GM19438 (cell line): ENCODE results near the gene LRIT3.

Experiments used
- ATAC-seq: cut with Tn5 transposase; IDR thresholded peaks from one replicate; pipeline ENCODE4 v1.9.1; 2021; ENCODE audit warnings: low read depth; ENCODE audit not compliant: unreplicated experiment

LRIT3 gene, protein sequence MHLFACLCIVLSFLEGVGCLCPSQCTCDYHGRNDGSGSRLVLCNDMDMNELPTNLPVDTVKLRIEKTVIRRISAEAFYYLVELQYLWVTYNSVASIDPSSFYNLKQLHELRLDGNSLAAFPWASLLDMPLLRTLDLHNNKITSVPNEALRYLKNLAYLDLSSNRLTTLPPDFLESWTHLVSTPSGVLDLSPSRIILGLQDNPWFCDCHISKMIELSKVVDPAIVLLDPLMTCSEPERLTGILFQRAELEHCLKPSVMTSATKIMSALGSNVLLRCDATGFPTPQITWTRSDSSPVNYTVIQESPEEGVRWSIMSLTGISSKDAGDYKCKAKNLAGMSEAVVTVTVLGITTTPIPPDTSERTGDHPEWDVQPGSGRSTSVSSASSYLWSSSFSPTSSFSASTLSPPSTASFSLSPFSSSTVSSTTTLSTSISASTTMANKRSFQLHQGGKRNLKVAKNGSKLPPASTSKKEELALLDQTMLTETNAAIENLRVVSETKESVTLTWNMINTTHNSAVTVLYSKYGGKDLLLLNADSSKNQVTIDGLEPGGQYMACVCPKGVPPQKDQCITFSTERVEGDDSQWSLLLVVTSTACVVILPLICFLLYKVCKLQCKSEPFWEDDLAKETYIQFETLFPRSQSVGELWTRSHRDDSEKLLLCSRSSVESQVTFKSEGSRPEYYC

DNA sequence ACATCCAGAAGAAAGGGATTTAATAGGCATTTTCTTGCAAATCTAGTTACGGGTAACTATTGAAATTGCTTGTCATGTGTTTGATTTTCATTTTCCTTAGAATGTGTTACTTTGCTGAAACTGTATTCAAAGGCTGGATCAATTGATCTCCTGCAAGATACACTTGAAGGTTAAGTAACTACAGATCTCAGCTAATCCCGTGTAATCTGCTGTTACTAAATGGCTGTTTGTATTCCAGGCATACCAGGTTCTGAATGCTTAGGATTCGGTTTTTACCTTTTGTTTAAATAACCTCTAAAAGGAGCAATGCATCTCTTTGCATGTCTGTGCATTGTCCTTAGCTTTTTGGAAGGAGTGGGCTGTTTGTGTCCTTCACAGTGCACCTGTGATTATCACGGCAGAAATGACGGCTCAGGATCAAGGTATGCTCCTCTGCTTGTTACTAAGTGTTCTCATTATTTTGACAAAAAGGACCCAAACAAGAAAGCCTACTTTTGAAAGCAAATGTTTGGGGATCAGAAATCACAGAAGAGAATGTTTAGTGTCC lies at the start of gene LRIT3:
Gene LRIT3 (plus strand): TSS at position 212 of the 547 bp plus-strand sequence. CDS start 95 bp downstream, at position 307.
- ATAC-seq: no peak

GRCh38 chr4:109798866-109799265 lies 49.0 kb upstream of the LRIT3 start:
- no peak for ATAC-seq

GRCh38 chr4:109801099-109801789 lies 46.7 kb upstream of the LRIT3 start:
- no peak for ATAC-seq

DNA sequence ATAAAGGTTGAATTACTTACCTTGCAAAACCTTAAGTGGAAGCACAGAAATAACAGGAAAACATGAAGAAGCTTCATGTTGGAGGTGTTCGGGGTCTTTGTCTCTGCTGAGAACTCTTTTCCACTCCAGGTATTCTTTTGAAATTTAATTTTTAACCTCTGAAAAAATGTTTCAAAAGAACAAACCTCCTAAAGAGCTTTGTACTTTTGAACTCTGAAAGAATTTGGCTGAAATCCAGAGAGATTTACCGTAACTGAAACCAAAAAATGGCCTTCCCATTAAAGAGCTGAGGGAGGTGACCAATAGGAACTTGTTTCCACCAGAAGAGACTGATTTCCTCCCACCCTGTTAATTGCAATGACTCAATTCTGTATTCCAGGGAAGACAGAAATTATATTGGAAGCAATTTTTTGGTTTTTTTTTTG lies 46.0 kb upstream of the LRIT3 start, which contains the start of gene CFI:
Gene CFI (minus strand): TSS at position 105 of the 425 bp plus-strand sequence. CDS start 28 bp downstream, at position 77.
- no peak for ATAC-seq

DNA sequence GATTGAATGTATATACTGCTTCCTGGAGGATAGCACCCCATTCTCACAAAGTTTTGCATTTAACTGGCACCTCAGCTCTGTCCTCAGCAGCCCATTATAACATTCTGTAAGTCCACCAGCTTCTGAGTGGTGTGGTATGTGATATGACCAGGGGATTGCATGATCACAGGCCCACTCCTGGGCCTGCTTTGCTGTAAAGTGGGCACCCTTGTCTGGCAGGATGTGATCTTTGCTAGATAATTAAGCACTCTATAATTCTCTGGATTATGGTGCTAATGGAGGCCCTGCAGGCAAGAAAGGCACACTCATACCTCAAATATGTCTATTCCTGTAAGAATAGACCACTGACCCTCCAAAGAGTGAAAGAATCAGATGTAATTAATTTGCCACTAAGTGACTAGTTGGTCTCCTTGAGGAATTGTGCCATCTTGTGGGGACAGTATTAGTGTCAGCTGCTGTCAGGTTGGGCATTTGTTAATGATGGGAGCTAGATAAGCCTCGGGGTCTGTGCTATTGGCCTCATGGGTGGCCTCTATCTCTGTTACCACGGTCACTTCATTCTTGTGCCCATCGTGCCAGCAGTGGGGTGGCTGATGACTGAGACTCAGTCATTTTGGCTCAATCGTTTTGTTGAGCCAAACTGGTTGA lies 43.9 kb upstream of the LRIT3 start:
- ATAC-seq: no peak

- ATAC-seq: no peak
Observed at GRCh38 chr4:109809655-109810054, 38.3 kb upstream of the LRIT3 start.

- ATAC-seq: no peak
Observed at GRCh38 chr4:109810552-109811387, 37.1 kb upstream of the LRIT3 start.

DNA sequence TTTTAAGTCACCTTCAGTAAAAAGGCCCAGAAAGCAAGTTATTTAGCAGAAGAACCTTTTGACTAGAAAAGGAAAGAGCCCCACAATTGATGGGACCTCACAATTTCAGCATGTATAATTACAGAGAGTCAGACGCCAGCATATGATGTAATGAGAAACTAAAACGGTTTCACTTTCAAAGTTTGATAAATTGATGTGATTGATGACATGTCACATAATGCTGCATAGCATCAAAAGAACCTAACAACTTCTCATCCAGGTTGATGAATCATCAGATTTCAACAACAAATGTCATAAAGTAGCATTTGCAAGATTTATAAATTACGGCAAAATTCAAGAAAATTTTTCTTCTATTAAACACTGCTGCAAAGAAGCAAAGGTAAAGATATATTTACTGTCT lies 36.2 kb upstream of the LRIT3 start:
- ATAC-seq: no peak

GRCh38 chr4:109815151-109816081 lies 32.5 kb upstream of the LRIT3 start, which contains the start of gene GAR1:
GAR1 (plus strand) TSS chr4:109815762; CDS start chr4:109816165, 403 bp downstream.
- ATAC-seq: peak; percentile 99

DNA sequence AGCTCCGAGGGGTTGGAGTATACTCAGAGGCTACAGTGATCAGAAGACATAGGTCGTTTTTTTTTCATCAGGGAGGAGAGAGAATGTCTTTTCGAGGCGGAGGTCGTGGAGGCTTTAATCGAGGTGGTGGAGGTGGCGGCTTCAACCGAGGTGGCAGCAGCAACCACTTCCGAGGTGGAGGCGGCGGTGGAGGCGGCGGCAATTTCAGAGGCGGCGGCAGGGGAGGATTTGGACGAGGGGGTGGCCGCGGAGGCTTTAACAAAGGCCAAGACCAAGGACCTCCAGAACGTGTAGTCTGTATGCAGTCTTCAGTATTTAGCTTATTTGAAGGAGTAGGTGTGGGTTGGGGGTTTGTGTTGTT lies 31.8 kb upstream of the LRIT3 start:
- no peak for ATAC-seq

GRCh38 chr4:109816894-109817293 lies 31.0 kb upstream of the LRIT3 start:
- no peak for ATAC-seq

DNA sequence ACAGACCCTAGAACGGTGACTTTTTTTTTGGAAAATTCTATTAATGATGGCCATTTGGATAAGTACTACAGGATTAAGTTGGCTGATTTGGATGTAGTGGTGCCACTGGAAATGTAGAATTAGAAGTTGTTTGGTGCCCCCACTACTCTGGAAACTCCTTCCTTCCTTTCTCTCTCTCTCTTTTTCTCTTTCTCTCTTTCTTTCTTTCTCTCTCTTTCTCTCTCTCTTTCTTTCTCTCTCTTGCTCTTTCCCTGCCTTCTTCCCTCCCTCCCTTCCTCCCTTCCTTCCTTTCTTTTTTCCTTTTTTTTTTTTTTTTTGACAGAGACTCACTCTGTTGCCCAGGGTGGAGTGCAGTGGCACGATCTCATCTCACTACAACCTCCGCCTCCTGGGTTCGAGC lies 29.6 kb upstream of the LRIT3 start:
- ATAC-seq: no peak

DNA sequence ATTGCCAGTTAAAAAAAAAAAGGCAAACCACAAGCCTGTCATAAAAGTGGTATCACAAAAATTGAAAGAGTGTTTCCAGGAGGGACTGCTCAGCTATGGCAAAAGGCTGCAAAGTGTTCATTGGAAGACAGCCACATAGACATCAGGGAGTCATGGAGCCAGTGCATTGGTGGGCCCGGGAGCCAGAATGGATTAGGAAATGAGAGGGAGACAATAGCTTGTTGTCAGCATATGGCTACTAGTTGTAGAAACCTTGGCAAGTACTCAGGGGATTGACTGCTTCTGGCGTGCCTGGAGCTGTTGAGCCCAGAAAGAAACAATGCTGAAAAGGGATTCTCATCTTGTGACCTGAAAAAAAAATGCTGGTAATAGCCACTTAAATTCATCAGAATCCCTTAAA lies 27.3 kb upstream of the LRIT3 start:
- no peak for ATAC-seq

DNA sequence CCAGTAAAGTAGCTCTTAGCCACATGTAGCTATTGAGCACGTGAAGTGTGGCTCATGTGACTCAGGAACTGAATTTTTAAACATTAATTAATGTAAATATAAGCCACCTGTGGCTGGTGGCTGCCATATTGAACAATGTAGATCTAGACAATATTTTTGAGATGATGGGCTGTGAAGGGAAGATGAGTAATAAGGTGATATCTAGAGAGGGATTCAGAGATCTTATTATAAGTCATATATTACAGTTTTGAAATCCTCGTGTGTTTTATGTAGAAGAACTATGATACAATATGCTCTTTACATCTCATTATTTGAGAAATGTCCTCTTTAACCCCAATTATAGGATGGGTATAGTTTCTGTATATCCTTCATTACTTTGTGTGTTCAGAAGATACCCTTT lies 26.7 kb upstream of the LRIT3 start:
- no peak for ATAC-seq

DNA sequence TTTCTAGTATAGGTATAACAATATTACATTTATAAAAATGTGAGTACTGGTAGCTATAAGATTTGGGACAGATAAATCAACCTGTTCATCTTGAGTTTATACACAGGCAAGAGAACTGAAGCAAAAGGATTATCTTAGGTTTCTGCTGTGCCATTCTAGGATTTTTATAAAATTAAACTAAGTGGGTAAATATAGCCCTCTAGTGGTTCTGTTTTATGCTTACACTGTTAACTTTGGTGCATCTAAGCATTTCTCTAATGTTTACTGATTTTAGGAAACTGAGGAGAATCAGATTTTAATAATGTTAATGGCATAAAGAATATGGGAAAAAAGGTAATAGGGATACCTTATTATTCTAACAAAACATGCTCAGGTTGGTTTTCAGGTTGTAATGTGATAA lies 21.2 kb upstream of the LRIT3 start:
- no peak for ATAC-seq

GRCh38 chr4:109827672-109828071 lies 20.2 kb upstream of the LRIT3 start, which contains the start of gene RRH:
RRH (plus strand) TSS chr4:109827972; CDS start chr4:109828028, 56 bp downstream.
- ATAC-seq: no peak

DNA sequence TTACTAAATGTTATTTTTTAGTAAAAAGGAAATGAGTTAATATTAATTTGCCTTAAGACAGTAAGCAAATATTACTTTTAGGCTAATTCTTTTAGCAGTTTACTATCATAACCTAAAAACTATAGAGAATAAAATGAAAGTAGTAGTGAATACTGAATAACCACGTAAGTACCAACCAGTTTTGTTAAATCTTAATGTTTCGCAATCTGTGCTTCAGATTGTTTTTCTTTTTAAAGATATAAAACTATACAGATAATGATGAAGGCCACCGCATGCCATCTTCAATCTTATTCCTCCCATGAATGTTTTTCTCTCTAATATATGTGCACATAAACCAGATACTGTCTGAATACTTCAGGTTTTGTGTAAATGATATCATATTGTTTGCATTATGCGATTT lies 14.2 kb upstream of the LRIT3 start:
- ATAC-seq: no peak

DNA sequence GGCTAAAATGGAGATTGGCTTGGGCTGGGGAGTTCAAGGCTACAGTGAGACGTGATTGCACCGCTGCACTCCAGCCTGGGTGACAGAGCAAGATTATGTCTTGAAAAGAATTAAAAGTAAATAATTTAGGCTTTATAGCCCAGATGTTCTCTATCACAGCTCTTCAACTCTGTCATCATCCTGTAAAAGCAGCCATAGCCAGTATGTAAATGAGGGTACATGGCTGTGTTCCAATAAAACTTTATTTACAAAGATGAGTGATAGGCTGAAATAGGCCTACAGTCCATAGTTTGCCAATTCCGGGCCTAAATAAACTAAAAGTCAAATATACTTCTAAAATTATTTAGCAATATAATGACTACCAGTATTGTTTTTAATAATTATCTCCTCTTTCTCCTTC lies 10.9 kb upstream of the LRIT3 start:
- ATAC-seq: no peak
